HUDEP-2 (cell line): ENCODE results near the gene KRT72.
A peak's percentile ranks its signal among the peaks of the same experiment; 100 is the strongest.

Experiments
- DNase-seq, 76 experiments: peaks; one replicate each; lab custom pipeline; 2025; ENCODE audit not compliant: unreplicated experiment in 76 of 76; lab: John Stamatoyannopoulos, UW

The KRT72 gene

DNA sequence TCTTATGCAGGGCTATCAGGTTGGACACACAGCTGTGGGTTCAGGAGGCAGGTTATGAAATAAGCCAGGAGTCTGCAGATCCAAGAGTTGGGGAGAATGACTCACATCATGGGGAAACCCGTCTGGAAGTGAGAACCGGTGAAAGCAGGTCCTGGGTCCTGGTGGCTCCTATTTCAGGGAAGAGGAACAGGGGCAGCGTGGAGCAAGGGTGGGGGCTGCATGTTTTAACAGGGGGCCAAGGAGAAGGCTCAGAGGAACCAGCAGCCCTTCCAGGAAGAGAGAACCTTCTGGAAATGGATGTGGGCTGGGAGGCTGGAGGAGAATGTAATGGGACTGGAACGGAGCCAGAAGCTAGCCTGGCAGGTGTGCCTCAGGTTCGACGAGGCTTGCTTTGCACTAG lies 19.8 kb downstream of the KRT72 start:
- DNase-seq: no peak

DNA sequence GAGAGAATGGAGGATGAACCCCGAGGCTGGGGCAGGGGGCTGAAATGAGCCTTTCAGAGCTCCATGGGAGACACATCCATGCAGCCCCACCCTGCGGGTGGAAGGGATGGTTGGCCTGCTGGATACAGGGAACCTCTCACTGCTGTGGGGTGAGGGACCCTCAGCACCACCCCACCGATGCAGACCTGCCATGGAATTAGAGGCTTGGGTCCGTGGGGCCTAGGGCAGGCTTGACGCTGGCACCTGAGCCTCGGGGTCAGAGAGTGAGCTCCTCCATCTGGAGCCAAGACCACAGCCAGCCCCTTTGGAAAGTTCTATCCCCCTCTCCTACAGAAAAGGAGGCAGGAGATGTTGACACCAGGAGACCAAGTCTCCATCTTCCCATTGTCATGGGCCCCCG lies 20.2 kb downstream of the KRT72 start:
- no peak for DNase-seq

DNA sequence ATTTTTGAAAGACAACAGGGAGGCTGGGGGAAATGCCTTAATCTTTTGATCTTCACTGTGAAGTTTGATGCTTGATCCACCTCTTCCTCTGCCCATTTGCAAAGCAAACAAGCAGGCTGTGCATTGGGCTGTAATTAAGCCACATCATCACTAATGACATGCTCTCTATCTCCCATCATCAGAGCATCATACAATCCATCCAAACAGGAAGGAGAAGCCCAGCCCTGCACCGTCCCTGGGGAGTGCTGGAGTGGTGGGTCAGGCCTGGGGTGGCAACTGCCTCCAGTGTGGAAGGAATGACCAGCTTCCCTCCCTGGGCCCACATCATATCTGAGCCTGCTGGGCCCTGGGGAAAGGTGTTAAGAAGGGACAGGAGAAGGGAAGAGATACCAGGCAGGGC lies 20.8 kb downstream of the KRT72 start:
- no peak for DNase-seq

DNA sequence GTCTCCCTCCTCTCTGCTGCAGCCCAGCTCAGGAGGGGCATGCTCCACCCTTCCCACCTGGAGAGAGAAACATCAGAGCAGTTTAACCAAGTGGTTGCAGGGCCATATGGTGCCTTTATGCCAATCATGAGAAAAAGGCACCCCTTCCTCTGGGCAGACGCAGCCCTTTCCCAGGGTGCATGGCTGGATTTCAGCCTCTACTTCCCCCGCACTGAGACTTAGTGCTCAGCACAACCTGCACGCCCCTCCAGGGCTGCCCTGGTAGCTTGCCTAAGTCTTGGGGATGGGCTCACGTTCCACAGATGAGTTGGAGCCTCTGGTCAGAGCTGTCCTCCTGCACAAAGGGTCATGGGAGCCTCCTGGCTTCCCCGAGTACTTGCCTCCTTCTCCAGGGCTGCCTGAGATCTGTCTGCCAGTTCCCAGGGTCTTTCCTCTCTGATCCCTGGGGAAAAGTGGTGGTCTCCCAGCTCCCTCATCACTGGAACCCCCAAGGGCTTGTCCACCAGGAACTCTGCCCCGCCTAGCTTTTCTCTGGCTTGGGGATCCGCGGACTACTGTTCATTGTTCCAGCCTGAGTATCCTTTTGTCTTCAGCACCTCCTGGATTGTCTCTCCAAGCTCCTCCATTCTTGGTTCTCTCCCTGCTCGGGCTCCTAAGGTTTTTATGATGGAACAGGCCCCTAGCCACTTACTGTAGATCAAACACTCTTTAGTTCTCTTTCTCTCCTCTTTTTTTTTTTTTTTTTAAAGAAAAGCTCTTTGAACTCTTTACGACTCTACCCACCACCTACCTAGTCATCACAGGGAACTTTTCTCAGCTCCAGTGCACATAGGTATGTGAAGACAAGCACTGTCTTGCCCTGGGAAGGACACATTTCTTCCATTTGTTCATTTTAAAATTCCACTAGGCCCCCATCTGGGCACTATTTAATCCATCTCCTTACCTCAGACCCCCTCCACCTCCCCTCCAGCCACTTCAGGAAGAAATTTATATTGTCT lies 21.5 kb downstream of the KRT72 start:
- DNase-seq: no peak

DNA sequence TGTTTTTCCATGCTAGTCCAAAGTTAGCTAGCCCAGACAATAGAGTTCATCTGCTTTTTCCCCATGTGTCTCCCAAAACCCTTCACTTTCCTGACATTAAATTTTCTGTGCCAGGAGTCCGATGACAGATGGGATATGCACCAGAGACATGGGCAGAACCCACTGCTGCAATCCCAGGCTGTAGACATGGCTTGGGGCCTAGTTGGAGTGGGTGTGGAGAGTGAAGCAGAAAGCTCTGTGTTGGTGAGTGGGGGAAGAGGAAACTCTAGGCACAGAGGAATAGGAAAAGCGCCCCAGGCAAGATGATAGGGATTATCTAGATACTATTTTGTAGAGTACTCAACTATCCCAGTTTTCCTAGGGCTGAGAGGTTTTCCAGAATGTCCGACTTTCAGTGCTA lies 22.8 kb downstream of the KRT72 start:
- no peak for DNase-seq

DNA sequence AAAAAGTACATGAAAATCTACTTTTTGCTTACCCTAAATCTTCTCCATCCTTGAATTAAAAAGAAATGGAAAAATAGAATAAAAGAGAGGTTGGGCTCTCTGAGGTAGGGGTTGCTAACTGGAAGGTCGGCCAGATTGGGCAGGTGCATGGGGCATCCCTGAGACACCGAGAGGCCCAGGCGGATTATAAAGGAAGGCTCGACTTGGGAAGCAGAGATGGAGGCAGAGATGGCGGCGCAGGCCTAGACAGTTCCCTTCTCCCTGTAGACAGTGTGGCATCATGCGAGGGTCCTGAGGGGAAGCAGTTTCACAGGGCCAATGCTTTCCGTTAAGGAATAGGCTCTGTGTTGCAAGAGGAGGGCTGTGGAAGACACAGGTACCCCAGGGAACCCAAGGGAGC lies 23.9 kb downstream of the KRT72 start:
- DNase-seq: no peak

DNA sequence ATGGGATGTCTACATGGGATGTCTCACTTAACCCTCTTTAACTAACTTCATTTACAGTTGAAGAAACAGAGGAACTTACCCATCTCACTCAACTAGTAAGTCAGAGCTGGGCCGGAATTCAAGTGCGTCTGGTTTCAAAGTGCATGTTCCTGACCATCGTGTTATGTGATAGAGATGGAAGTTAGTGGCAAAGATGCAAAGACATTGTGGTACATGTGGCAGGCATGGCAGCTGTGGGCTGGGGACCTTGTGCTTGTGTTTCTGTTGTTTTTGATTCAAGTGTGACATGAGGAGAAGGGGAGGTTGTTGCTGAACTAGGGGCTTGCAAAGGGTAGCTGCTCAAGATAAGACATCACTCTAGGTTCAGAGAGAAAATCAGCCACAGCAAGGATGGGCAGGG lies 25.3 kb downstream of the KRT72 start:
- DNase-seq: no peak

DNA sequence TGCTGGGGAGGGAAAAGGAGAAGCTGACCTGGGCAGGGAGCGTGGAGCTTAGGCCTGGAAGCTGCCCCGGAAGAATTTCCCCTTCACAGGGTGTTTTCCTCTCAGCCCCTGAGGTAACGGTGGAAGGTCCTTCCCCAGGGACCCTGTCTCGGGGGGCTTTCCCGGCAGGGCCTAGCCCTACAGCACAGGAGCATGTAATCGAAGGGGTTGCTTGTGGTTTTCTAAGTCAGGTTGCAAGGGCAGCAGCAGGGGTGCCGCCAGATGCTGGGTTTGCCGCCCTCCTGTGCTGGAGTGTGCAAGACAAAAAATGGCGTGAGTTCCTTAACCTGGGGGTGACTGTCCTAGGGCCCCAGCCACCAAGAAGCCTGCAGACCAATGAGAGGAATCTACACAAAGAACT lies 26.0 kb downstream of the KRT72 start:
- no peak for DNase-seq

DNA sequence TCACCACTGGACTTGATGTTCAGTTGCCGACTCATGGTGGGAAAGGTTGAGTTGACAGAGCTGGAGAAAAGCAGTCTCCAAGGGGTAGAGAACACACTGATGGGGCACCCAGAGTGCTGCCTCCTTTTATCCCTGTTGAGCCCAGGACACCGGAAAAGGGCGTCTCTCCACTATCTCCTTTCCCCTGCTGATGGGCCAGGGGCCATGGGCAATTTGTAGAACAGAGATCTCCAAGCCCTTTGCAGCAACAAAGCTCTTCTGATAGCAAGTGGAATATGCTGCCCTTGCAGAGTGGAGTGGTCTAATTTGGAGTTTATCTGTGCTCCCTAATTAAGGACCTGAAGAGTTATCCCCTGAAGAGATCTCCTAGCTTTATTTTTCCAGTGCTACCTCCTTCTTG lies 27.5 kb downstream of the KRT72 start, which contains the start of gene KRT74:
Gene KRT74 (minus strand): TSS at position 101 of the 400 bp plus-strand sequence. CDS start 66 bp downstream, at position 35.
- no peak for DNase-seq

DNA sequence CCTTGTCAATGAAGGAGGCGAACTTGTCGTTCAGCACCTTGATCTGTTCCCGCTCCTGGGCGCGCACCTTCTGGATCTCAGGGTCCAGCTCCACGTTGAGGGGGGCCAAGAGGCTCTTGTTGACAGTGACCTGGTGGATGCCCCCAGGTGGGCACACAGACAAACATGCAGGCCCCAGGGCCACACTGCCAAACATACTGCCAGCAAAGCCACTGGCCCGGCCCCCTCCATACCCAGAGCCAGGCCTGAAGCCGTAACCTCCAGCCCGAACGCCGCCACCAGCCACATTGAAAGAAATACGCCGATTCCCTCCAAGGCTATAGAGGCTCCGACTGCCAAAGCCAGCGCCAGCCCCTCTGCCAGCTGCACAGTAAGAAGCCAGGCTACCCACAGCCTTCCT lies 28.0 kb downstream of the KRT72 start:
- no peak for DNase-seq

DNA sequence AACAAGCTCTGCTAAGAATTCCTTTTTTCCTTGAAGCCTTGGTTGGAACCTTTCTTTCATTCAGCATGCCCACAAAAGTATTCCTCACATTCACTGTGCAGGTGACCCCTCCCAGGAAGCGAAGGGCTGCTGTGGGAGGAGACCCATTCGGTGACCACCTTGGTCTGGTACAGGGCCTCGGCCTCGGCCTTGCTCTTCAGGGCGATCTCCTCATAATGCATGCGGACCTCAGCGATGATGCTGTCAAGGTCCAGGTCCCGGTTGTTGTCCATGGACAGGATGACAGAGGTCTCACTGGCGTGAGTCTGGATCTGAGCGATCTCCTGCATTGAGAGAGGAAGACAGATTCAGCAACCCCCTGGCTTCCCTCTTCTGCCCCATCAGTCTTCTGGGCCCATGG lies 30.8 kb downstream of the KRT72 start:
- DNase-seq: no peak

DNA sequence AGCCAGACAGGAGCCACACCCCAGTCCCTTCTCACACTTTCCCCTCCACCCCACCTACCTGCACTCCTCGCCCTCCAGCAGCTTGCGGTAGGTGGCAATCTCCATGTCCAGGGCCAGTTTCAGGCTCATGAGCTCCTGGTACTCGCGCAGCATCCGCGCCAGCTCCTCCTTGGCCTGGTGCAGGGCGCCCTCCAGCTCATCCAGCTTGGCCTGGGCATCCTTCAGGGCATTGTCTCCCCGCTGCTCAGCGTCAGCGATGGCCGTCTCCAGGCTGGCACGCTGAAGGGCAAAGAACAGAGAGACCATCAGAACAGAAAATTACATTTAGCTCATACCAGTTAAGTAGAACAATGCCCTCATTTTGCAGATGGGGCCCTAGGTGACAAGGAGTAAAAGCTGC lies 33.2 kb downstream of the KRT72 start:
- no peak for DNase-seq

DNA sequence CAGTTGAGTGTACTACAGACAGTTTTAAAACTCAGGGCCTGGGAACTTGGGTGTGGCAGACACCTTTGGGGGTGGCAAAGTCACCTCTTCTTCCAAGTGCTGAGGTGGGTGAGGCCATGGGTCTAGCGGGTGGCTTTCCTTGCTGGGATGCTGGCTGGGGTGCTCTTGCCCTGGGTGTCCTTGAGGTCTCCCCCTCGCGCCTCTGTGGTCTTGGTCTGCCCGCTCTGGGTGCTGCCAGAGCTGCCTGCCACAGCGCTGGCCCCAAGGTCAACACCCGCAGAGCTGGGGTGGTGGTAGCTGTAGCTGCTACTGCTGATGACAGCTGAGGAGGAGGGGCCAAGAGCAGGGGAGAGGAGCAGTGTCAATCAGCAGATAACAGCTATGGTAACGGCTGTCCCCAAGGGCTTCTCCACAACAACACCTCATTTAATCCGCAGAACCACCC lies 34.4 kb downstream of the KRT72 start:
- peak in 3 of 76 experiments; percentile 23 to 36 (median 30) for DNase-seq

DNA sequence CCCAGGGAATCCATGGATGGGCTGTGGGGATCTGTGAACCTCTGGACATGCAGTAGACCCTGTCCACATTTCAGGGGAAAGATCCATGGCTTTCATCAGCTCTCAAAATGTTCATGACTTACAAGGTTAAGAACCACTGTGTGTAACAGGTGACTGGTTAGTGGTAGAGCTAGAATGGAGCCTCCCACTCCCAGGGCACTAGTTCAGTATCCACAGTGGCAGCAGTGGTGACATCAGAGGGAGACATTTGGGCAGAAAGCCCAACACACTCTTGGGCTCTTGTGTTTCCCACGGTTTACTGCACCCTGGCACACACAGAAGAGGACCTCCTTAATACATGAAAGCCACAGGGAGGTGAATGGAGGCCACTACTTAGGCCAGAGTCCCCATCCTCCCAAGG lies 36.7 kb downstream of the KRT72 start:
- DNase-seq: no peak

DNA sequence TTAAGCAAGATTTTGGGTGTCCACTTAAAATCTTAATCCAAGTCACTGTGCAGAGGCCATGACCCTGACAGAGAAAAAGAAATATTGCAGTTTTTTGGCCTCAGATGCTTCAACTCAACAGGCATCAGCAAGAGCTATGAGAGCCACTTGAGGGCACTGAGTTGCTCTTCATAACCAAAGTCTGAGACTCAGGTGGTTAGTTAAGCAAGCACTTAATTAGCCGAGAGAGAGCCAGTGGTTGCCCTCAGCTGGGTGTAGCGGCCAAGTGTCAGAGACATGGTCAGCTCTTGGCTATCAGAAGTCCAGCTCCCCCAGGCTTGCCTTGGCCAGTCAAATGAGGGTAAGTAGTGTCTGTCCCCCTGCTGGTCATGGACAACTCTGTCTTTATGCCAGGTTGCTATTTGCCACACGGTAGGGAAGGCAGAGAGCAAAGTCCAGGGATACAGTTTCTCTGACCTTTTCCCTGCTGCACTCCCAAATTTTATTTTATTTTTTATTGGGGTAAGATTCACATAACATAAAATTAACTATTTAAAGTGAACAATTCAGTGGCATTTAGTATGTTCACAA lies 39.3 kb downstream of the KRT72 start:
- peak in 1 of 76 experiments; percentile 6 for DNase-seq

DNA sequence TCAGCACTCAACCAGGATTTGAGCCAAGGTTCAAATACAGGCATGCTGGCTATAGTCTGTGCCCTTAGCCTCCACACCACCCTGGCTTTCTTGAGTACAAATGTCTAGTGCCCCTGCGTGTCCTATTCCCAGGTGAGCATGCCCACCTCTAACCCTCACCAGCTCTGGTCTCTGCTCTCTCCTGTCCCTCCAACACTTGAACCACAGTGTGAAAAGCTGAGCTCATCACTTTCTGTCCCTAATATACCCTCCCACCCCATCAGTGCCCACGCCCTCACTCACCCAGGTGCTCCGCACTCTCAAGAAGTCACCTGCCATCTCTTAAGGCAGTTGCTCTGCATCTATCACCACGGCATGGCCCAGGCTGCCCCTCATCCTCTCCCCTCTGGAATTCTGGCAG lies 41.3 kb downstream of the KRT72 start:
- DNase-seq: no peak

DNA sequence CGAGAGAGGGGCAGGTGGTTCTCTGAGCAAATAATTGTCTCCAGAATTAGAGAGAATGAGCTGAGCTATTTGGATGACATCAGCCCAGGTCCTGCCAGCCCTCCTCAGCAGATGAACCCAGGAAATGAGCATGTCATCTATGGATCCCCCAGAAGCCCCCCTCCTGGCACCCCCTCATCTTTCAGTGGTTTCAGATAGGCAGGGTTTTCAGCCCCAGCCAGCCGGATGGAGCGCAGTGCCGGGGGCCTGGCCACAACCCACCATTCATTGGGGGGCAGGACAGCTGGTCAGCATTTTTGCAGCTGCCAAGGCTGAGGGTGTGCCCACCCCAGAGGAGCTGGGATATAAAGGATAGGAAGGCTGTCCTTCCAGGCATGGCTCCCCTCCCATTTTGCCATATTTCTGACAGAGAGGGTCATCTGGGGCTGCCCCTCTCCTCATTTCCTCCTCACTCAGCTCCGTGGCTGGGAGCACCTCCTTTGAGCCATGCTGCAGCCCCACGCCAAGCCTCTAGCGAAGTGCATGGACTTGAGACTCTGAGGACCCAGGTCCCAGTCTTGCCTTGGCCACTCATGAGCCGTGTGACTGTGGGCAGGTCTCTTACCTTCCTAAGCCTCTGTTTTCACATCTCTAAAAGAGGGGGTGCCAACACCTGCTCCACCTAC lies 42.4 kb downstream of the KRT72 start:
- no peak for DNase-seq

DNA sequence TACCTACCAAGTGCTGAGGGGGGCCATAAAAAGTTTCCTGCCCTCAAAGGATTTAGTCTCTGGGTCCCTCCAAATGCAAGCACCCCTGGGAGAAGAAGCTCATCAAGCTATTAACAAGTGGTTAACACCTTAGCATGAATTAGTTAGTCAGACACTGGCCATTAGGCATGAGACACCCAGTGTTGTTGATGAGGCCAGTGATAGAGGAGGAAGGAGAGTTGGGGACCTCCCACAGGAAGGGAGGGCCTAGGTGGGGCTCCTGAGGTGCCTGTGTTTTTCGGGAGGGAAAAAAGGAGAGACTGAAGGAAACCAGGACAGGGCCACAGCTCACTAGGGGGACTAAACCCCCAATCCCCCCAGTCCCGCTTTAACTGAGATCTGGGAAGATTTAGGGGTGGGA lies 43.8 kb downstream of the KRT72 start:
- DNase-seq: no peak

DNA sequence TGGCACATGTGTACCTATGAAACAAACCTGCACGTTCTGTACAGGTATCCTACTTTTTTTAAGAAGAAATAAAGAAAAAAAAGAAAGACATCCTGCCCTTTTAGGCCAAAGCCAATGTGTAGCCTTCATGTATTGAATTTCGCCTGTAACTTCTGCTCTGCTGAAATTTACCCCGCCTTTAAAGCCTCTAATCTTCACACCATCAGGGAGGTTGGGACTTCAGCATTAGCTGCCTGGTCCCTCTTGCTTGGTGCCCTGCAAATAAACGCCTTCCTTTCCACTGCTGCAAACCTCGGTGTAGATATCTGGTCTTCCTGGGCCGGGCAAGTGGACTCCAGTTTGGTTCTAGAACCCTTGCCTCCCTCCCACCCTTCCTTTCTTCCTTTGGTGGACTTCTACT lies 45.7 kb downstream of the KRT72 start:
- DNase-seq: no peak

DNA sequence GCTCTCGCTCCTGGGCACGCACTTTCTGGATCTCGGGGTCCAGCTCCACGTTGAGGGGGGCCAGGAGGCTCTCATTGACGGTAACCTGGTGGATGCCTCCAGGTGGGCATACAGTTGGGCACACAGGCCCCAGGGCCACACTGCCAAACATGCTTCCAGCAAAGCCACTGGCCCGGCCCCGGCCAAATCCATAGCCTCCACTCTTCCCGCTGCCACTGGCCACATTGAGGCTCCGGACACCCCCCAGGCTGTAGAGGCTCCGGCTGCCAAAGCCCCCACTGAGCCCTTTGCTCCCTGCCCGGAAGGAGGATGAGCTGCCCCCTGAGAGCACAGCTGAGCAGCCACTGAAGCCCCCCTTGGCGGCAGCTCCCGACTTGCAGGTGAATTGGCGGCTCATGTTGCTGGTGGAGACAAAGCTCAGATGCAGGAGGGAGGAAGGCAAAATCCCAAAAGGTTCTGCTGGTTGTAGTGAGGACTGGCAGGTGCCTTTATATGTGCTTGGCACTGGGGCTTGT lies 48.5 kb downstream of the KRT72 start, which contains the start of gene KRT71:
Gene KRT71 (minus strand): TSS at position 465 of the 515 bp plus-strand sequence. CDS start 68 bp downstream, at position 397.
- DNase-seq: no peak

DNA sequence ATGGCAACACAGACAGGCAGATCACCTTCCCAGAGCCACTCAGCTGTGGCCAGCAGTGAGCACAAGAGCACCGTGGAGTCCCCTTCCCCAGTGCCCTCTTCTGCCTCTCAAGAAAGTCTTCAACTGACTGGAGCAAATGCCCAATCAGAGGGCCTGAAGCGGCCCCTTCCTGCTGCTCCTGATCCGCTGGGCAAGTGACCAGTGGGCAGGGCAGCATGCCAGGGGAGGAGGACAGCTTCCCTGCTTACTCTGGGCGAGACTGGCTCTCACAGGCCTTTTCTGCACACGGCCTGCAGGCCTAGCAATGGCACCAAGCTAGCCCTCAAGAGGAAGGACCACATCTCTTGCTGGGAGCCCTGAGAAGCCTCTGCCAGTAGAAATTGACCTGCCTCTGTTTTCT lies 49.2 kb downstream of the KRT72 start:
- DNase-seq: no peak
